GM21390 (cell line): ENCODE measurements around the gene KIF3B.
"Not testable (repeated sequence)": the region's sequence is repeated elsewhere in the genome, so short reads cannot be mapped to it uniquely, and the experiment has no call there.

Source experiments
- ATAC-seq: cut with Tn5 transposase; IDR thresholded peaks from one replicate; pipeline ENCODE4 v1.9.1; 2021; ENCODE audit not compliant: unreplicated experiment

The KIF3B gene

DNA sequence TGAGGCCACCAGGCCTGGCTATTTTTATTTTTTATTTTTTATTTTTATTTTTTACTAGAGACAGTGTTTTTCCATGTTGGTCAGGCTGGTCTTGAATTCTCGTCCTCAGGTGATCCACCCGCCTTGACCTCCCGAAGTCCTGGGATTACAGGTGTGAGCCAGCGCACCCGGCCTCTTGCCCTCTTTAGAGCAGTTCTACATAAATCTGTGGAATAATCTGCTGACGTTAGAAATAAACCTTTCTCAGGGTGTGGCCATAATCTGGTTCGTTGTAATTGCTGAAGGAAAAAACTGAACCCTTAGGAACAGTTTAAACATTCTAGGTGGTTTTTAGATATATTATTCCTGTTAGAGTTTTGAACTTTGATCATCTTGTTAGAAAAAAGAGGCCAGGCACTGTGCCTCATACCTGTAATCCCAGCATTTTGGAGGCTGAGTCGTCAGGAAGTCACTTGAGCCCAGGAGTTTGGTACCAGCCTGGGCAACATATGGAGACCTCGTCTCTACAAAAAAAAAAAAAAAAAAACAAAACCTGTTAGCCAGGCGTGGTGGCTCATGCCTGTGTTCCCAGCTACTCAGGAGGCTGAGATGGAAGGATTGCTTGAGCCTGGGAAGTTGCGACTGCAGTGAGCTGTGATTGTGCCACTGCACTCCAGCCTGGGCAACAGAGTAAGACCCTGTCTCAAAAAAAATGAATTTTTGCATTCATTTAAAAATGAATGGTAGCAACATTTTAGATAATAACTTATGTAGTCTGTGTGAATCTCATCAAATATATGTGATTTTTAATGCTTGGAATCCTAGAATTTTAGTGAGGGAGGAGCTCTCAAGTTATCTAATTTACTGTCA, 104.9 kb downstream of the KIF3B start:
- no peak for ATAC-seq

GRCh38 chr20:32383441-32383840, 106.0 kb downstream of the KIF3B start:
- not testable (repeated sequence) for ATAC-seq
